Measurements from ENCODE around the gene AFF1.

Gene AFF1

GRCh38 chr4:87188048-87188447 is 253.2 kb downstream of the AFF1 start:
- no CpG with 5 or more reads among the region's 2 CpGs for WGBS (ENCODE audit: insufficient coverage, insufficient read length)

GRCh38 chr4:87188932-87189331 is 254.1 kb downstream of the AFF1 start:
- DNase-seq (ENCODE audit: low read depth, low spot score) = no peak
- Histone ChIP-seq H3K27ac (ENCODE audit: low read length) (no peak overlapping the region), H3K4me1 (ENCODE audit: control insufficient read depth, insufficient read depth, low read length) (no peaks in the 10 kb centered on the region), H3K27me3 (ENCODE audit: control insufficient read depth, insufficient read depth, low read length) (no peaks in the 10 kb centered on the region), H3K36me3 (ENCODE audit: control insufficient read depth, insufficient read depth, low read length) (no peaks in the 10 kb centered on the region), H3K9me3 (ENCODE audit: control insufficient read depth, insufficient read depth, low read length) (no peaks in the 10 kb centered on the region), H3K4me3 (ENCODE audit: low read length) (no peak overlapping the region)
- no CpG with 5 or more reads among the region's 7 CpGs for WGBS (ENCODE audit: insufficient coverage, insufficient read length)

More at GRCh38 chr4:87188048-87188447, 253.2 kb downstream of the AFF1 start:
- no peak overlapping the region for H3K27ac ChIP-seq (ENCODE audit: low read length)
- no peak for DNase-seq (ENCODE audit: low read depth, low spot score)
- H3K36me3 ChIP-seq (ENCODE audit: control insufficient read depth, insufficient read depth, low read length) = no peaks in the 10 kb centered on the region
- H3K27me3 ChIP-seq (ENCODE audit: control insufficient read depth, insufficient read depth, low read length) = no peaks in the 10 kb centered on the region
- H3K4me3 ChIP-seq (ENCODE audit: low read length) = no peak overlapping the region
- no peaks in the 10 kb centered on the region for H3K9me3 ChIP-seq (ENCODE audit: control insufficient read depth, insufficient read depth, low read length)
- no peaks in the 10 kb centered on the region for H3K4me1 ChIP-seq (ENCODE audit: control insufficient read depth, insufficient read depth, low read length)
